Measurements from ENCODE around the gene METAP1D.

Gene METAP1D

GRCh38 chr2:172080641-172081220 lies 81.0 kb downstream of the METAP1D start:
- no peak for DNase-seq (ENCODE audit: low read depth)

GRCh38 chr2:172081221-172082022 lies 81.7 kb downstream of the METAP1D start:
- DNase-seq (ENCODE audit: low read depth) = no peak

- no peak for DNase-seq (ENCODE audit: low read depth)
Measured at GRCh38 chr2:172082105-172082943, 82.6 kb downstream of the METAP1D start.

GRCh38 chr2:172082944-172083627 lies 83.3 kb downstream of the METAP1D start:
- DNase-seq (ENCODE audit: low read depth) = no peak

GRCh38 chr2:172083628-172084394 lies 84.1 kb downstream of the METAP1D start:
- DNase-seq (ENCODE audit: low read depth) = no peak

GRCh38 chr2:172084395-172084644 lies 84.6 kb downstream of the METAP1D start:
- no peak for DNase-seq (ENCODE audit: low read depth)

- no peak for DNase-seq (ENCODE audit: low read depth)
Measured at GRCh38 chr2:172084645-172085459, 85.1 kb downstream of the METAP1D start.

GRCh38 chr2:172085460-172086159 lies 85.9 kb downstream of the METAP1D start, which contains the start of gene DLX1:
Gene DLX1, plus strand, starts transcription at chr2:172085507. Its CDS starts 171 bp downstream, at chr2:172085678.
- no peak for DNase-seq (ENCODE audit: low read depth)

GRCh38 chr2:172086241-172087206 lies 86.8 kb downstream of the METAP1D start:
- no peak for DNase-seq (ENCODE audit: low read depth)

GRCh38 chr2:172087207-172087779 lies 87.5 kb downstream of the METAP1D start:
- no peak for DNase-seq (ENCODE audit: low read depth)

GRCh38 chr2:172087780-172088244 lies 88.1 kb downstream of the METAP1D start:
- no peak for DNase-seq (ENCODE audit: low read depth)

GRCh38 chr2:172088245-172089004 lies 88.7 kb downstream of the METAP1D start:
- no peak for DNase-seq (ENCODE audit: low read depth)

GRCh38 chr2:172089005-172089504 lies 89.3 kb downstream of the METAP1D start:
- DNase-seq (ENCODE audit: low read depth) = no peak

GRCh38 chr2:172089633-172090032 lies 89.9 kb downstream of the METAP1D start:
- no peak for DNase-seq (ENCODE audit: low read depth)

GRCh38 chr2:172090044-172090961 lies 90.5 kb downstream of the METAP1D start:
- no peak for DNase-seq (ENCODE audit: low read depth)

- no peak for DNase-seq (ENCODE audit: low read depth)
Measured at GRCh38 chr2:172091000-172091641, 91.4 kb downstream of the METAP1D start.

Data from stimulated activated CD8-positive, alpha-beta memory T cell treated with anti-CD3 and anti-CD28 coated beads, Interleukin-12 subunit alpha, Interleukin-12 subunit beta, amount 100 ng/mL, for 1 hour (primary cell).